Tibial nerve (tissue), 4 donors: Measurements from ENCODE around the gene RAI14. TPM values are rescaled to one million over a fixed set of nuclear protein-coding genes. Genes with fewer than 3 reads are reported as not detected.

Experiments
- DNase-seq, 2 donors: peaks; one replicate each; pipeline ENCODE4 v3.0.0-alpha.2; 2019; ENCODE audit warnings: low spot score in 2 of 2
- H3K27ac ChIP-seq, 4 donors: fragments of 200-600 bp; sonication (generic) in 3 of 4; one replicate each; pipeline ENCODE4 v1.5.1; 2017 to 2019; ENCODE audit warnings: mild to moderate bottlenecking in 1 of 4
- H3K27me3 ChIP-seq, 2 donors: fragments of 200-600 bp; sonication (generic) in 1 of 2; one replicate each; pipeline versions ENCODE4 v1.5.1 to v1.6.0; 2017 to 2019
- H3K36me3 ChIP-seq, 3 donors: fragments of 200-600 bp; sonication (generic); one replicate each; pipeline ENCODE4 v1.5.1; 2018 to 2019
- H3K4me1 ChIP-seq, 4 donors: fragments of 200-600 bp; sonication (generic) in 3 of 4; one replicate each; pipeline ENCODE4 v1.5.1; 2017 to 2019
- H3K4me3 ChIP-seq, 4 donors: fragments of 200-600 bp; sonication (generic) in 3 of 4; one replicate each; pipeline ENCODE4 v1.5.1; 2017 to 2019; ENCODE audit warnings: mild to moderate bottlenecking in 1 of 4, moderate library complexity in 1 of 4
- H3K9me3 ChIP-seq, 4 donors: fragments of 200-600 bp; sonication (generic) in 3 of 4; one replicate each; pipeline ENCODE4 v1.5.1; 2017 to 2019
- CTCF ChIP-seq, 5 experiments: fragments of 200-600 bp in 3 of 5; fragments of 450-650 bp in 2 of 5; sonication (generic) in 3 of 5; IDR thresholded peaks; one replicate each; pipeline ENCODE4 v1.5.1; 2016 to 2019; ENCODE audit warnings: antibody characterized with exemption in 5 of 5, mild to moderate bottlenecking in 3 of 5, moderate library complexity in 2 of 5
- EP300 ChIP-seq, 2 donors: sonication (generic); formaldehyde crosslinking; IDR thresholded peaks; one replicate each; pipeline ENCODE4 v1.6.1; 2017; ENCODE audit warnings: antibody characterized with exemption in 2 of 2, mild to moderate bottlenecking in 1 of 2
- POLR2A ChIP-seq, 2 donors: fragments of 450-650 bp; IDR thresholded peaks; one replicate each; pipeline ENCODE4 v1.6.1; 2017; ENCODE audit warnings: antibody characterized with exemption in 2 of 2, mild to moderate bottlenecking in 2 of 2, moderate library complexity in 2 of 2
- WGBS, 2 donors: methylation state at CpG; one replicate each; pipeline ENCODE4 v1.1.5; 2018; 5-methylcytosine and 5-hydroxymethylcytosine counted together
- total RNA-seq, 4 donors: library from RNA; depleted of rRNA; stranded (reverse); fragments of >200 nt; gene quantifications; one replicate each; pipeline ENCODE4 v1.1.0, GENCODE V29; 2016

RAI14 gene
- total RNA-seq, 4 donors from 2014 or later: 42.8 to 72.2 (median 68.0) TPM

GRCh38 chr5:34717426-34718327, 61.5 kb downstream of the RAI14 start:
- Histone ChIP-seq H3K36me3 (no peaks in the 10 kb centered on the region), H3K4me3 (no peak overlapping the region), H3K9me3 (no peaks in the 10 kb centered on the region), H3K27me3 (no peaks in the 10 kb centered on the region), H3K4me1 (peaks cover 0 to 20% (median 2%) of the 10 kb centered on the region in 4 donors), H3K27ac (peak overlapping the region in 2 of 4 donors; percentile 5 to 36)
- 32 to 35% methylated on average over 9 of the region's 9 CpGs for WGBS, 2 donors
- no peak for DNase-seq
- no peak for TF ChIP-seq CTCF (IDR thresholded peaks at IDR 0.05)
- no peak for TF ChIP-seq EP300 (IDR thresholded peaks at IDR 0.05)
- TF ChIP-seq POLR2A (IDR thresholded peaks at IDR 0.05): no peak

GRCh38 chr5:34718516-34718915, 62.4 kb downstream of the RAI14 start:
- WGBS, 2 donors: 84 to 91% methylated on average over 4 of the region's 4 CpGs
- Histone ChIP-seq H3K27me3 (no peaks in the 10 kb centered on the region), H3K4me3 (no peak overlapping the region), H3K4me1 (peaks cover 0 to 20% (median 2%) of the 10 kb centered on the region in 4 donors), H3K9me3 (no peaks in the 10 kb centered on the region), H3K36me3 (no peaks in the 10 kb centered on the region), H3K27ac (peak overlapping the region in 1 of 4 donors; percentile 5)
- TF ChIP-seq POLR2A (IDR thresholded peaks at IDR 0.05) (no peak), CTCF (IDR thresholded peaks at IDR 0.05) (no peak), EP300 (IDR thresholded peaks at IDR 0.05) (no peak)
- DNase-seq: no peak

GRCh38 chr5:34719029-34719428, 62.9 kb downstream of the RAI14 start:
- Histone ChIP-seq H3K4me3 (no peak overlapping the region), H3K36me3 (peaks cover 0 to 3% (median 0%) of the 10 kb centered on the region in 3 donors), H3K9me3 (no peaks in the 10 kb centered on the region), H3K4me1 (peaks cover 0 to 20% (median 2%) of the 10 kb centered on the region in 4 donors), H3K27me3 (no peaks in the 10 kb centered on the region), H3K27ac (no peak overlapping the region)
- DNase-seq: no peak
- 83 to 85% methylated on average over 8 of the region's 8 CpGs for WGBS, 2 donors
- TF ChIP-seq CTCF (IDR thresholded peaks at IDR 0.05) (no peak), POLR2A (IDR thresholded peaks at IDR 0.05) (no peak), EP300 (IDR thresholded peaks at IDR 0.05) (no peak)

- Histone ChIP-seq H3K27me3 (no peaks in the 10 kb centered on the region), H3K4me1 (peaks cover 0 to 15% (median 2%) of the 10 kb centered on the region in 4 donors), H3K4me3 (no peak overlapping the region), H3K27ac (no peak overlapping the region), H3K9me3 (no peaks in the 10 kb centered on the region), H3K36me3 (peaks cover 0 to 5% (median 0%) of the 10 kb centered on the region in 3 donors)
- DNase-seq: no peak
- TF ChIP-seq EP300 (IDR thresholded peaks at IDR 0.05): no peak
- TF ChIP-seq POLR2A (IDR thresholded peaks at IDR 0.05): no peak
- TF ChIP-seq CTCF (IDR thresholded peaks at IDR 0.05): no peak
- 48 to 68% methylated on average over 3 of the region's 3 CpGs for WGBS, 2 donors
Observed at GRCh38 chr5:34721327-34721726, 65.2 kb downstream of the RAI14 start.

GRCh38 chr5:34722183-34722582, 66.1 kb downstream of the RAI14 start:
- 83 to 89% methylated on average over 2 of the region's 2 CpGs for WGBS, 2 donors
- H3K4me1 ChIP-seq: peaks cover 0 to 13% (median 2%) of the 10 kb centered on the region in 4 donors

More at GRCh38 chr5:34722183-34722582, 66.1 kb downstream of the RAI14 start:
- no peak for TF ChIP-seq POLR2A (IDR thresholded peaks at IDR 0.05)
- TF ChIP-seq EP300 (IDR thresholded peaks at IDR 0.05): no peak
- no peak for TF ChIP-seq CTCF (IDR thresholded peaks at IDR 0.05)
- Histone ChIP-seq H3K36me3 (peaks cover 0 to 5% (median 0%) of the 10 kb centered on the region in 3 donors), H3K27ac (no peak overlapping the region), H3K27me3 (no peaks in the 10 kb centered on the region), H3K9me3 (no peaks in the 10 kb centered on the region), H3K4me3 (no peak overlapping the region)
- DNase-seq: no peak
